ENCODE results near the gene OR1M1.
"Not testable (repeated sequence)": the region's sequence is repeated elsewhere in the genome, so short reads cannot be mapped to it uniquely, and the experiment has no call there.

OR1M1 gene

GRCh38 chr19:9086761-9087160 lies at the start of gene OR1M1:
OR1M1 (plus strand) TSS chr19:9087061; CDS start chr19:9093245, 6,184 bp downstream.
- DNase-seq = no peak

- no peak for DNase-seq
Measured at GRCh38 chr19:9037400-9038062, 49.3 kb upstream of the OR1M1 start.

- no peak for DNase-seq
Measured at GRCh38 chr19:9039728-9040127, 47.1 kb upstream of the OR1M1 start.

GRCh38 chr19:9040131-9040530 lies 46.7 kb upstream of the OR1M1 start:
- DNase-seq = no peak

GRCh38 chr19:9041023-9041422 lies 45.8 kb upstream of the OR1M1 start:
- DNase-seq = no peak

- no peak for DNase-seq
Measured at GRCh38 chr19:9043524-9043923, 43.3 kb upstream of the OR1M1 start.

- DNase-seq = no peak
Measured at GRCh38 chr19:9044449-9044848, 42.4 kb upstream of the OR1M1 start.

GRCh38 chr19:9046694-9047093 lies 40.2 kb upstream of the OR1M1 start:
- DNase-seq = no peak

- DNase-seq = no peak
Measured at GRCh38 chr19:9052894-9053293, 34.0 kb upstream of the OR1M1 start.

- DNase-seq = not testable (repeated sequence)
Measured at GRCh38 chr19:9053674-9054073, 33.2 kb upstream of the OR1M1 start.

GRCh38 chr19:9054207-9054606 lies 32.7 kb upstream of the OR1M1 start:
- no peak for DNase-seq

GRCh38 chr19:9054765-9055164 lies 32.1 kb upstream of the OR1M1 start:
- DNase-seq = no peak

- not testable (repeated sequence) for DNase-seq
Measured at GRCh38 chr19:9056131-9056530, 30.7 kb upstream of the OR1M1 start.

GRCh38 chr19:9057505-9058258 lies 29.2 kb upstream of the OR1M1 start:
- DNase-seq = no peak

GRCh38 chr19:9058905-9059667 lies 27.8 kb upstream of the OR1M1 start:
- DNase-seq = no peak

GRCh38 chr19:9060564-9061340 lies 26.1 kb upstream of the OR1M1 start:
- DNase-seq = no peak

- no peak for DNase-seq
Measured at GRCh38 chr19:9061879-9062278, 25.0 kb upstream of the OR1M1 start.

GRCh38 chr19:9065457-9066014 lies 21.3 kb upstream of the OR1M1 start:
- no peak for DNase-seq

- no peak for DNase-seq
Measured at GRCh38 chr19:9070066-9070465, 16.8 kb upstream of the OR1M1 start.

GRCh38 chr19:9071720-9072119 lies 15.1 kb upstream of the OR1M1 start:
- DNase-seq = not testable (repeated sequence)

GRCh38 chr19:9073806-9074205 lies 13.1 kb upstream of the OR1M1 start:
- DNase-seq = no peak
